GM23248 (cell line): ENCODE results near the gene FXYD3.

Experiments
- EZH2 ChIP-seq: fragments of 200-600 bp; sonication (generic); IDR thresholded peaks from 2 replicates; pipeline ENCODE4 v1.6.1; 2018; ENCODE audit warnings: antibody characterized with exemption, mild to moderate bottlenecking; ENCODE audit not compliant: insufficient read depth, poor library complexity, severe bottlenecking
- EZH2phosphoT487 ChIP-seq: fragments of 200-600 bp; sonication (generic); IDR thresholded peaks from 2 replicates; pipeline ENCODE4 v1.6.1; 2018; ENCODE audit warnings: antibody characterized with exemption, moderate library complexity, mild to moderate bottlenecking, low read depth; ENCODE audit not compliant: insufficient read depth

DNA sequence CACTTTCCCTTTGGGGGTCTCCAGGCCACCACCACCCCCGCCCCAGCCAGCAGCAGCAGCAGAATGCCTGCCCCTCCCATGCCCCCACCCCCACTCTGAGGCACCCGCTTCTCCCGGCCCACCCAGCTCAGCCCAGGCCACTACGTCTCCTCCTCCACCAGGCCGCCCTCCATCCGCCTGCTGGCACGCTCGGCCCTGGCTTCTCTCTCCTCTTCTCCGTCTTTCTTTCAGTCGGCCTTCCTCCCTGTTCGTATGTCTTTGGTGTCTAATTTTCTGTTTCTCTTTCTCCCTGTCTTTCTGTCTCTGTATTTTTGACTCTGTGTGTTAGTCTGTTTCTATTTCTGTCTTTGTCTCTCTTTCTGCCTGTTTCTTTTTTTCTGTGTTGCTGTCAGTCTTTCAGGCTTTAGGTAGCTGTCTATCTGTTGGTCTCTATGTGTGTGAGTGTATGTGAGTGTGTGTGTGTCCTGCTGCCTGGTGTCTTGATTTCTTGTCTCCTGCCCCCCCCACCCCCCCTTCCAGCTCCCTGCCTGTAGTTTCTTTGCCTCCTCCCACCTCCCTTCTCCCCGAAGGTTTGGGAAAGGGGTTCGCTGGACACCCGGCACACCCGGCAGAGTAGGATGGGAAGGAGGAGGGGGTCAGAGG is 19.1 kb downstream of the FXYD3 start, which contains the start of gene LGI4:
- no peak for TF ChIP-seq EZH2
- TF ChIP-seq EZH2phosphoT487: no peak
